GM21528 (cell line): ENCODE results near the gene ANKRD11.
A peak's percentile ranks its signal among the peaks of the same experiment; 100 is the strongest.
"Not testable (repeated sequence)": the region's sequence is repeated elsewhere in the genome, so short reads cannot be mapped to it uniquely, and the experiment has no call there.

ENCODE experiments used
- ATAC-seq: cut with Tn5 transposase; IDR thresholded peaks from one replicate; pipeline ENCODE4 v1.9.1; 2021; ENCODE audit warnings: mild to moderate bottlenecking, moderate library complexity; ENCODE audit not compliant: unreplicated experiment, low FRiP score

ANKRD11 gene

GRCh38 chr16:89371386-89371785 is 119.0 kb downstream of the ANKRD11 start:
- no peak for ATAC-seq

GRCh38 chr16:89370601-89371000 is 119.8 kb downstream of the ANKRD11 start:
- no peak for ATAC-seq

GRCh38 chr16:89370081-89370511 is 120.3 kb downstream of the ANKRD11 start:
- ATAC-seq = no peak

GRCh38 chr16:89369266-89369895 is 121.0 kb downstream of the ANKRD11 start:
- ATAC-seq = no peak

- ATAC-seq = no peak
These were observed 121.6 kb downstream of the ANKRD11 start for GRCh38 chr16:89368604-89369249.

GRCh38 chr16:89367538-89367915 is 122.8 kb downstream of the ANKRD11 start:
- no peak for ATAC-seq

- ATAC-seq = no peak
These were observed 123.5 kb downstream of the ANKRD11 start for GRCh38 chr16:89366561-89367537.

GRCh38 chr16:89365996-89366395 is 124.4 kb downstream of the ANKRD11 start:
- no peak for ATAC-seq

- ATAC-seq = no peak
These were observed 125.3 kb downstream of the ANKRD11 start for GRCh38 chr16:89365044-89365467.

GRCh38 chr16:89364606-89365005 is 125.8 kb downstream of the ANKRD11 start:
- no peak for ATAC-seq

GRCh38 chr16:89363621-89364393 is 126.6 kb downstream of the ANKRD11 start:
- ATAC-seq = no peak

- ATAC-seq = not testable (repeated sequence)
These were observed 127.7 kb downstream of the ANKRD11 start for GRCh38 chr16:89362540-89363223.

- ATAC-seq = no peak
These were observed 128.4 kb downstream of the ANKRD11 start for GRCh38 chr16:89361751-89362539.

GRCh38 chr16:89360760-89361435 is 129.5 kb downstream of the ANKRD11 start:
- ATAC-seq = peak; percentile 60

- ATAC-seq = no peak
These were observed 130.9 kb downstream of the ANKRD11 start for GRCh38 chr16:89359264-89360147.

- ATAC-seq = no peak
These were observed 132.0 kb downstream of the ANKRD11 start for GRCh38 chr16:89358030-89359005.
